A673 (cell line): ENCODE results near the gene NMT1.

Experiments
- EZH2 ChIP-seq: fragments of 200-600 bp; sonication (generic); IDR thresholded peaks from 2 replicates; pipeline ENCODE4 v1.6.1; 2017; ENCODE audit warnings: borderline replicate concordance, low read depth, mild to moderate bottlenecking, mixed read lengths, antibody characterized with exemption, low read length; ENCODE audit not compliant: poor library complexity, severe bottlenecking
- TF ChIP-seq, protein P1 (sequence below): fragments of 300-800, 200-600 bp; sonication (generic); conservative IDR thresholded peaks from 2 replicates; pipeline ENCODE4 v1.5.1; 2017; ENCODE audit warnings: low read depth, mild to moderate bottlenecking, antibody characterized with exemption, low read length, moderate library complexity, mixed read lengths

DNA sequence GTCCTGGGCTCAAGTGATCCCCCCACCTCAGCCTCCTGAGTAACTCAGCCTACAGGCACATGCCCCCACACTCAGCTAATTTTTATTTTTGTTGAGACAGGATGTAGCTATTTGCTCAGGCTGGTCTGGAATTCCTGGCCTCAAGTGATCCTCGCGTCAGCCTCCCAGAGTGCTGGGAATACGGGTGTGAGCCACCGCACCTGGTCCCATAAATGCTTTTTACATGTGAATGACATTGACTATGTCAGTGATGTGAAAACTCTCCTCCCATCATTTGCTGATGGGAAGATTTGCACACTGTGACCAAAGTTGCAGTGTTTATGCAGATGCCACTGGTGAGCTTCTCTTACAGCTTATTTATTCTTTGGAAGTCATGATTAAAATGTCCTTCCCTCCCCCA lies 56.2 kb downstream of the NMT1 start:
- TF ChIP-seq EZH2 = no peak
- TF ChIP-seq, protein P1, sequence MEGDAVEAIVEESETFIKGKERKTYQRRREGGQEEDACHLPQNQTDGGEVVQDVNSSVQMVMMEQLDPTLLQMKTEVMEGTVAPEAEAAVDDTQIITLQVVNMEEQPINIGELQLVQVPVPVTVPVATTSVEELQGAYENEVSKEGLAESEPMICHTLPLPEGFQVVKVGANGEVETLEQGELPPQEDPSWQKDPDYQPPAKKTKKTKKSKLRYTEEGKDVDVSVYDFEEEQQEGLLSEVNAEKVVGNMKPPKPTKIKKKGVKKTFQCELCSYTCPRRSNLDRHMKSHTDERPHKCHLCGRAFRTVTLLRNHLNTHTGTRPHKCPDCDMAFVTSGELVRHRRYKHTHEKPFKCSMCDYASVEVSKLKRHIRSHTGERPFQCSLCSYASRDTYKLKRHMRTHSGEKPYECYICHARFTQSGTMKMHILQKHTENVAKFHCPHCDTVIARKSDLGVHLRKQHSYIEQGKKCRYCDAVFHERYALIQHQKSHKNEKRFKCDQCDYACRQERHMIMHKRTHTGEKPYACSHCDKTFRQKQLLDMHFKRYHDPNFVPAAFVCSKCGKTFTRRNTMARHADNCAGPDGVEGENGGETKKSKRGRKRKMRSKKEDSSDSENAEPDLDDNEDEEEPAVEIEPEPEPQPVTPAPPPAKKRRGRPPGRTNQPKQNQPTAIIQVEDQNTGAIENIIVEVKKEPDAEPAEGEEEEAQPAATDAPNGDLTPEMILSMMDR = no peak
